Ascending aorta (tissue), 2 donors: ENCODE results near the gene PSPH. TPM values are rescaled to one million over a fixed set of nuclear protein-coding genes. Genes with fewer than 3 reads are reported as not detected.
A peak's percentile ranks its signal among the peaks of the same experiment; 100 is the strongest.
"Not testable (repeated sequence)": the region's sequence is repeated elsewhere in the genome, so short reads cannot be mapped to it uniquely, and the experiment has no call there.

Experiments used
- DNase-seq, 2 donors: peaks; one replicate each; pipeline ENCODE4 v3.0.0-alpha.2; 2019; ENCODE audit warnings: low spot score in 2 of 2
- H3K27ac ChIP-seq, 2 donors: fragments of 200-600 bp; sonication (generic); one replicate each; pipeline ENCODE4 v1.5.1; 2016 to 2017; ENCODE audit warnings: mild to moderate bottlenecking in 1 of 2
- H3K27me3 ChIP-seq: fragments of 200-600 bp; sonication (generic); one replicate; pipeline ENCODE4 v1.5.1; 2017
- H3K36me3 ChIP-seq, 2 donors: fragments of 200-600 bp; sonication (generic); one replicate each; pipeline ENCODE4 v1.5.1; 2016
- H3K4me1 ChIP-seq, 2 donors: fragments of 200-600 bp; sonication (generic); one replicate each; pipeline ENCODE4 v1.5.1; 2016 to 2017; ENCODE audit warnings: mild to moderate bottlenecking in 1 of 2
- H3K4me3 ChIP-seq, 2 donors: fragments of 200-600 bp; sonication (generic); one replicate each; pipeline ENCODE4 v1.5.1; 2016 to 2017; ENCODE audit warnings: mild to moderate bottlenecking in 1 of 2
- H3K9me3 ChIP-seq, 2 donors: fragments of 200-600 bp; sonication (generic); one replicate each; pipeline ENCODE4 v1.5.1; 2016
- intact Hi-C: fragments of 100-400 bp; cut with DNase I; formaldehyde crosslinking; loops from one replicate; pipeline ENCODE4 v1.15.1; 2023
- total RNA-seq: library from RNA; depleted of rRNA; stranded (reverse); fragments of >200 nt; gene quantifications from one replicate; pipeline ENCODE4 v1.1.0, GENCODE V29; 2016
- TF ChIP-seq, protein P1 (sequence below), 3 experiments: fragments of 200-600 bp in 2 of 3; fragments of 450-650 bp in 1 of 3; sonication (generic) in 2 of 3; IDR thresholded peaks; one replicate each; pipeline ENCODE4 v1.5.1; 2016 to 2019; ENCODE audit warnings: antibody characterized with exemption in 3 of 3, mild to moderate bottlenecking in 1 of 3, moderate library complexity in 1 of 3

PSPH gene
- total RNA-seq = not detected

DNA sequence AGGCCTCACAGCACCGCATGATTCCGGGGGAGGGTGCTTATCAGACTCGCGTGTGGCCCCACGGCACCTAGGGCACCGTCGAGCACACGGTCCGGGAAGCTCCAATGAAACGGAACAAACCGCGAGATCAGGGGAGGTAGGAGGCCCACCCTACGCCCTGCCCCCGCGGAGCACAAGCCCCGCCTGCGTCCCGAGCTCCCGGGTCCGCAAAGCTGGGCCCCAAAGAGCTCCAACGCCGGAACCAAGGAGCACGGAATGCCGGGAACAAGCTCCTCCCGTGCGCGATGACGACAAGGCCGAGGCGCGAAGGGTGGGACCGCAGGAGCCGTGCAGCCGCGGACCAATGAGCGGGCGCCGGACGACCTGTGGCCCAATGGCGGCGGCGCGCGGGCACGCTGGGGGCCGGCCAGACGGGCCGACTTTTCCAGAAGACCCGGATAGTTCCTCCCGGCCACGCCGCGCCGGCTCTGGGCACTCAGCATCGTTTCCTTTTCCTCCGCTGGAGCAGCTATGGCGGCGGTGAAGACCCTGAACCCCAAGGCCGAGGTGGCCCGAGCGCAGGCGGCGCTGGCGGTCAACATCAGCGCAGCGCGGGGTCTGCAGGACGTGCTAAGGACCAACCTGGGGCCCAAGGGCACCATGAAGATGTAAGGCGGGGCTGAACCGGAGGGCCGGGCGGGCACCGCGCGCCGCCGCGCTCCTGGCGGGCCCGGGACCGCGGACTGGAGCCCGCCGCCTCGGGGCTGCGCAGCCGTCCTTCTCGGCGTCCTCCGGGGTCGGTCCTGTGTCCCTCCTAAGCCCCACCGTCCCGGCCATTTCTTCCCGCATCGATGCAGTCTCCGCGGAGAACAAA is at the start of gene PSPH, which contains the start of gene CCT6A:
Gene PSPH, minus strand, starts transcription at position 106 of the 853 bp plus-strand sequence. CDS start 30,232 bp downstream, outside the sequence.
Gene CCT6A, plus strand, starts transcription at position 427 of the 853 bp plus-strand sequence. Its CDS starts 84 bp downstream, at position 511.
- TF ChIP-seq, protein P1, sequence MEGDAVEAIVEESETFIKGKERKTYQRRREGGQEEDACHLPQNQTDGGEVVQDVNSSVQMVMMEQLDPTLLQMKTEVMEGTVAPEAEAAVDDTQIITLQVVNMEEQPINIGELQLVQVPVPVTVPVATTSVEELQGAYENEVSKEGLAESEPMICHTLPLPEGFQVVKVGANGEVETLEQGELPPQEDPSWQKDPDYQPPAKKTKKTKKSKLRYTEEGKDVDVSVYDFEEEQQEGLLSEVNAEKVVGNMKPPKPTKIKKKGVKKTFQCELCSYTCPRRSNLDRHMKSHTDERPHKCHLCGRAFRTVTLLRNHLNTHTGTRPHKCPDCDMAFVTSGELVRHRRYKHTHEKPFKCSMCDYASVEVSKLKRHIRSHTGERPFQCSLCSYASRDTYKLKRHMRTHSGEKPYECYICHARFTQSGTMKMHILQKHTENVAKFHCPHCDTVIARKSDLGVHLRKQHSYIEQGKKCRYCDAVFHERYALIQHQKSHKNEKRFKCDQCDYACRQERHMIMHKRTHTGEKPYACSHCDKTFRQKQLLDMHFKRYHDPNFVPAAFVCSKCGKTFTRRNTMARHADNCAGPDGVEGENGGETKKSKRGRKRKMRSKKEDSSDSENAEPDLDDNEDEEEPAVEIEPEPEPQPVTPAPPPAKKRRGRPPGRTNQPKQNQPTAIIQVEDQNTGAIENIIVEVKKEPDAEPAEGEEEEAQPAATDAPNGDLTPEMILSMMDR (IDR thresholded peaks at IDR 0.05) = no peak
- intact Hi-C loops = loop anchor here (1.0 to 5.0 kb wide), 6 partner anchors 13 to 684 kb away; partner anchors contain the start of genes CHCHD2, LANCL2, NIPSNAP2 and SUMF2
- Histone ChIP-seq H3K27ac (peak within 1 kb of the TSS; percentile 92 to 95), H3K9me3 (no peaks in the 10 kb centered on the region), H3K36me3 (peaks cover 29 to 31% of the 10 kb centered on the region in 2 donors), H3K4me1 (peaks cover 0 to 26% of the 10 kb centered on the region in 2 donors), H3K27me3 (no peaks in the 10 kb centered on the region), H3K4me3 (peak within 1 kb of the TSS; percentile 94)
- peak; percentile 87 to 99 for DNase-seq

DNA sequence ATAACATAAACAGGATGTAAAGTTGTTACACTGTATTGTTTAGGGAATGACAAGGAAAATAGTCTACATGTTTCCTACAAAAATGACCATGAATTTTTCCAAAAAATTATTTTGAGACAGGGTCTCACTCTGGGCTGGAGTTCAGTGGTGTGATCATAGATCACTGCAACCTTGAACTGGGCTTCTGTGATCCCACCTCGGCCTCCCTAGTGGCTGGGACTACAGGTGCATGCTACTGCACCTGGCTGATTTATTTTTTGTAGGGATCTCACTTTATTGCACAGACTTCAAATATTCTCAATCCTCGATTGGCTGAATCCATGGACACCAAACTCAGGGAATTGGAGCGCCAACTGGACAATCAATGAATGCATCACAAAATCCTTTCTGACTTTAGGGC is 48.4 kb upstream of the PSPH start:
- H3K36me3 ChIP-seq = peaks cover 47 to 54% of the 10 kb centered on the region in 2 donors
- peaks cover 0 to 2% of the 10 kb centered on the region in 2 donors for H3K4me1 ChIP-seq
- TF ChIP-seq, protein P1 (IDR thresholded peaks at IDR 0.05) = no peak
- intact Hi-C loops = no loop called here
- no peaks in the 10 kb centered on the region for H3K9me3 ChIP-seq
- H3K4me3 ChIP-seq = no peak overlapping the region
- H3K27ac ChIP-seq = no peak overlapping the region
- DNase-seq = no peak
- H3K27me3 ChIP-seq = no peaks in the 10 kb centered on the region

DNA sequence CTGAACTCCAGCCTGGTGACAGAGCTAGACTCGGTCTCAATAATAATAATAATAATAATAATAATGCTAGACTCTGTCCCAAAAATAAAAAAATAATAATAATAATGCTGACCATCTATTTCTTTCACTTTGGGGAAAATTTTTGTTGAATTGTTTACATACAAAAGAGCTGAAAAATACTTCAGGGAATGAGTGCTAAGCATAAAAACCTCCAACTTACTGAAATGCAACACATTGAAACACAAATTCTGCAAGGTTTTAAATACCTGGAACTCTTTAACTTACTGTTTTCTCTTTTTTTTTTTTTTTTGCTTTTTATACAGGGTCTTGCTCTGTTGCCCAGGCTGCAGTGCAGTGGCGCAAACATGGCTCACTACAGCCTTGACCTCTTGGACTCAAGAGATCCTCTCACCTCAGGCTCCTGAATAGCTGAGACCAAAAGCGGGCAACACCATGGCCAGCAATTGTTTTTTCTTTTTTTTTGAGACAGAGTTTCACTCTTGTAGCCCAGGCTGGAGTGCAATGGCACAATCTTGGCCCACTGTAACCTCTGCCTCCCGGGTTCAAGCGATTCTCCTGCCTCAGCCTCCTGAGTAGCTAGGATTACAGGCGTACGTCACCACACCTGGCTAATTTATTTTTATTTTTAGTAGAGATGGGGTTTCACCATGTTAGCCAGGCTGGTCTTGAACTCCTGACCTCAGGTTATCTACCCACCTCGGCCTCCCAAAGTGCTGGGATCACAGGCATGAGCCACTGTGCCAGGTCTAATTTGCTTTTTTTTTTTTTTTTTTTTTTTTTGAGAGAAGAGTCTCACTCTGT is 47.2 kb upstream of the PSPH start:
- H3K4me3 ChIP-seq, H3K9me3 ChIP-seq, DNase-seq, H3K27me3 ChIP-seq, H3K4me1 ChIP-seq, intact Hi-C loops: not testable (repeated sequence)
- Histone ChIP-seq H3K27ac (peak overlapping the region in 1 of 2 donors; percentile 48), H3K36me3 (peaks cover 39 to 44% of the 10 kb centered on the region in 2 donors)

DNA sequence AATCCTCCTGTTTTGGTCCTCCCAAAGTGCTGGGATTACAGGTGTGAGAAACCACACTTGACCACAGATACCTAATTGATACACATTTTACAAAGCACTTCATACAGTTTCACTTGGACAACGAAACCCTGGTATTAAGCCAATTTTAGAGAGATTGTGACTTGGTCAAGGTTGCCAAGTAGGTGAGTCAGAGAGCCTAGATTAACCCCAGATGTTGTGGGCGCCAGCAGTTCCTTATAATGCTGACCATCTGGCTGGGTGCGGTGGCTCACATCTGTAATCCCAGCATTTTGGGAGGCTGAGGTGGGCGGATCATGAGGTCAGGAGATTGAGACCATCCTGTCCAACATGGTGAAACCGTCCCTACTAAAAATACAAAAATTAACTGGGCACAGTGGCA is 46.5 kb upstream of the PSPH start:
- Histone ChIP-seq H3K9me3 (no peaks in the 10 kb centered on the region), H3K27me3 (no peaks in the 10 kb centered on the region), H3K27ac (peak overlapping the region in 1 of 2 donors; percentile 48), H3K4me3 (no peak overlapping the region), H3K36me3 (peaks cover 32 to 37% of the 10 kb centered on the region in 2 donors), H3K4me1 (peaks cover 3 to 8% of the 10 kb centered on the region in 2 donors)
- intact Hi-C loops = no loop called here
- no peak for DNase-seq
- TF ChIP-seq, protein P1 (IDR thresholded peaks at IDR 0.05) = no peak

DNA sequence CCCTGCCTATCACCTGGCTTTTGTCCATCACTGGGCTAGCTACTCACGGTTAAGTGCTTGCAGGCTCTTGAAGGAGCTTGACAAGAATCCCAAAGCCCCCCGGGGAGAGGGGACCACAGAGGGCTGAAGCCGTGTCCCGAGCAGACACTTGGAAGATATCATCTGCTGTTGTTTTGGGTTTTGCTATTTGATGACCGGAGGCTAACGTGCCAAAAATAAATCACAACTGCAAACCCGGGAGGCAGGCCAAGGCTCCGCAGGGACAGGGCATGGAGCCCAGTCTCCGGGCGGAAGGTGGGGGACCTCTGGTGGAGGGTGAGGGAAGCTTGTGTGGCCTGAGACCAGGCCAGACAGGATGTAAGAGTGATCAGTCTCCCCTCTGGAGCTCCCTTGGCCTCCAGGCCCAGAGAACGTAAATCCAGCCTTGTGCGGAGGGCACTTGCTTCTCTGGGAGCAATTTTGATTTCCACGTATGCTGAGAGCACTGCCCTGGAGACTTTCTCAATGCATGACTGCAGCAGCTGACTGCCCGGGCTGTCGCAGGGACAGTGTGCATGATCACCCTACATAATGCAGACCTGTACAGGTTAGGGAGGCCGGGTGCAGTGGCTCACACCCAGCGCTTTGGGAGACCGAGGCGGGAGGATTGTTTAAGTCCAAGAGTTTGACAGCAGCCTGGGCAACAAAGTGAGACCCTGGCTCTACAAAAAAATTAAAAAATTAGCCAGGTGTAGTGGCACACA is 41.7 kb upstream of the PSPH start, which contains the start of gene PHKG1:
Gene PHKG1, minus strand, starts transcription at position 164 of the 743 bp plus-strand sequence. CDS start 4,011 bp downstream, outside the sequence.
- DNase-seq = peak in 1 of 2 donors; percentile 91
- peak within 1 kb of the TSS; percentile 77 to 86 for H3K27ac ChIP-seq
- peak within 1 kb of the TSS; percentile 13 to 37 for H3K4me3 ChIP-seq

DNA sequence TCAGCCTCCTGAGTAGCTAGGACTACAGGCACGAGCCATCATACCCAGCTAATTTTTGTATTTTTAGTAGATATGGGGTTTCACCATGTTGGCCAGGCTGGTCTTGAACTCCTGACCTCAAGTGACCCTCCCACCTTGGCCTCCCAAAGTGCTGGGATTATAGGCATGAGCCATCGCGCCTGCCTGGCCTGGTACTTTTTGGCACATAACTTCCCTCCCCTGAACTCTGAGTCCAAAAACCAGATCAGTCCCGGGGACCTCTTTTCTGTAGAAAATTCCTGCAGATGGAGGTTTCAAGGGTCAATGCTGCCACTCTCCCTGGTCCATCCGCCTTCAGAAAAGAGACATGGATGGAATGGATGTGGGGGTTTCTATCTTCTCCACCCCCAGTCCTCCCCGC is 41.1 kb upstream of the PSPH start:
- Histone ChIP-seq H3K27ac (peak overlapping the region; percentile 77 to 86), H3K4me1 (peaks cover 3 to 12% of the 10 kb centered on the region in 2 donors), H3K4me3 (peak overlapping the region; percentile 13 to 37), H3K36me3 (peaks cover 10 to 11% of the 10 kb centered on the region in 2 donors)
- not testable (repeated sequence) for H3K9me3 ChIP-seq, DNase-seq, H3K27me3 ChIP-seq
- intact Hi-C loops = loop anchor here (2.0 to 5.0 kb wide), 3 partner anchors 14 to 520 kb away; partner anchors contain the start of genes CHCHD2 and VOPP1

More for the DNA sequence above, 41.7 kb upstream of the PSPH start, which contains the start of gene PHKG1:
- intact Hi-C loops = loop anchor here (2.0 to 5.0 kb wide), 3 partner anchors 14 to 521 kb away; partner anchors contain the start of genes CHCHD2 and VOPP1
- peaks cover 6% of the 10 kb centered on the region in 2 donors for H3K36me3 ChIP-seq
- no peaks in the 10 kb centered on the region for H3K9me3 ChIP-seq
- H3K27me3 ChIP-seq = no peaks in the 10 kb centered on the region
- TF ChIP-seq, protein P1 (IDR thresholded peaks at IDR 0.05) = peak; percentile 6 to 75 (median 67)
- H3K4me1 ChIP-seq = peaks cover 3 to 14% of the 10 kb centered on the region in 2 donors
